GM18511 (cell line): ENCODE results near the gene ANO1.
"Not testable (repeated sequence)": the region's sequence is repeated elsewhere in the genome, so short reads cannot be mapped to it uniquely, and the experiment has no call there.

Experiments used
- ATAC-seq: cut with Tn5 transposase; IDR thresholded peaks from one replicate; pipeline ENCODE4 v1.9.1; 2021; ENCODE audit warnings: mild to moderate bottlenecking, moderate library complexity; ENCODE audit not compliant: unreplicated experiment

ANO1 gene

GRCh38 chr11:70205049-70205725, 127.1 kb downstream of the ANO1 start:
- no peak for ATAC-seq

- no peak for ATAC-seq
These were observed 127.6 kb downstream of the ANO1 start for GRCh38 chr11:70205766-70206165.

- ATAC-seq: no peak
These were observed 128.3 kb downstream of the ANO1 start for GRCh38 chr11:70206226-70206981.

- no peak for ATAC-seq
These were observed 128.9 kb downstream of the ANO1 start for GRCh38 chr11:70206982-70207376.

- ATAC-seq: no peak
These were observed 129.5 kb downstream of the ANO1 start for GRCh38 chr11:70207531-70208131.

GRCh38 chr11:70209391-70209912, 131.3 kb downstream of the ANO1 start:
- no peak for ATAC-seq

- ATAC-seq: no peak
These were observed 132.0 kb downstream of the ANO1 start for GRCh38 chr11:70210051-70210501.

- no peak for ATAC-seq
These were observed 132.4 kb downstream of the ANO1 start for GRCh38 chr11:70210530-70210929.

- no peak for ATAC-seq
These were observed 134.2 kb downstream of the ANO1 start for GRCh38 chr11:70212227-70212811.

GRCh38 chr11:70217388-70217787, 139.3 kb downstream of the ANO1 start:
- not testable (repeated sequence) for ATAC-seq

- not testable (repeated sequence) for ATAC-seq
These were observed 140.0 kb downstream of the ANO1 start for GRCh38 chr11:70218076-70218475.

GRCh38 chr11:70220136-70220535, 142.0 kb downstream of the ANO1 start:
- ATAC-seq: no peak

- ATAC-seq: no peak
These were observed 142.8 kb downstream of the ANO1 start for GRCh38 chr11:70220920-70221319.

GRCh38 chr11:70225681-70226177, 147.6 kb downstream of the ANO1 start:
- no peak for ATAC-seq

- ATAC-seq: no peak
These were observed 148.1 kb downstream of the ANO1 start for GRCh38 chr11:70226183-70226582.

GRCh38 chr11:70226967-70227366, 148.8 kb downstream of the ANO1 start:
- ATAC-seq: no peak

- no peak for ATAC-seq
These were observed 151.6 kb downstream of the ANO1 start for GRCh38 chr11:70229737-70230136.

- no peak for ATAC-seq
These were observed 152.2 kb downstream of the ANO1 start for GRCh38 chr11:70230151-70230839.

- no peak for ATAC-seq
These were observed 153.0 kb downstream of the ANO1 start for GRCh38 chr11:70230840-70231710.

- no peak for ATAC-seq
These were observed 154.9 kb downstream of the ANO1 start for GRCh38 chr11:70233034-70233433.
